HG02870 (cell line): ENCODE data around the gene ATP6V0A1.

ENCODE experiments used
- ATAC-seq: cut with Tn5 transposase; IDR thresholded peaks from one replicate; pipeline ENCODE4 v1.9.1; 2021; ENCODE audit warnings: mild to moderate bottlenecking, moderate library complexity; ENCODE audit not compliant: unreplicated experiment

ATP6V0A1 gene

GRCh38 chr17:42518046-42518754, 59.5 kb downstream of the ATP6V0A1 start:
- no peak for ATAC-seq

- no peak for ATAC-seq
Measured at GRCh38 chr17:42518755-42519545, 60.3 kb downstream of the ATP6V0A1 start.

- ATAC-seq, result no peak
Measured at GRCh38 chr17:42519546-42520491, 61.1 kb downstream of the ATP6V0A1 start.

GRCh38 chr17:42520540-42520951, 61.9 kb downstream of the ATP6V0A1 start:
- no peak for ATAC-seq

- ATAC-seq, result no peak
Measured at GRCh38 chr17:42521036-42521435, 62.4 kb downstream of the ATP6V0A1 start.

GRCh38 chr17:42521666-42522262, 63.1 kb downstream of the ATP6V0A1 start:
- ATAC-seq, result no peak

GRCh38 chr17:42522263-42522790, 63.6 kb downstream of the ATP6V0A1 start:
- no peak for ATAC-seq

GRCh38 chr17:42522798-42523278, 64.2 kb downstream of the ATP6V0A1 start:
- ATAC-seq, result no peak

- ATAC-seq, result no peak
Measured at GRCh38 chr17:42525221-42525620, 66.5 kb downstream of the ATP6V0A1 start.

GRCh38 chr17:42526031-42526444, 67.4 kb downstream of the ATP6V0A1 start:
- no peak for ATAC-seq

- no peak for ATAC-seq
Measured at GRCh38 chr17:42527932-42528331, 69.3 kb downstream of the ATP6V0A1 start.

GRCh38 chr17:42529061-42529460, 70.4 kb downstream of the ATP6V0A1 start:
- ATAC-seq, result no peak

- ATAC-seq, result no peak
Measured at GRCh38 chr17:42530952-42531454, 72.3 kb downstream of the ATP6V0A1 start.

GRCh38 chr17:42531455-42532354, 73.0 kb downstream of the ATP6V0A1 start:
- no peak for ATAC-seq

- ATAC-seq, result peak; percentile 8
Measured at GRCh38 chr17:42535155-42536047, 76.7 kb downstream of the ATP6V0A1 start.

GRCh38 chr17:42536048-42536371, 77.3 kb downstream of the ATP6V0A1 start, which contains the start of gene NAGLU:
Gene NAGLU, plus strand, starts transcription at chr17:42536241. Its CDS starts 32 bp downstream, at chr17:42536273.
- peak; percentile 81 for ATAC-seq

- peak; percentile 61 for ATAC-seq
Measured at GRCh38 chr17:42536372-42537155, 77.9 kb downstream of the ATP6V0A1 start.
